ENCODE data around the gene WNT5A. TPM values are rescaled to one million over a fixed set of nuclear protein-coding genes. Genes with fewer than 3 reads are reported as not detected.

WNT5A gene
- total RNA-seq, 4 donors from 2014 or later = 8.9 to 13.9 (median 9.3) TPM

DNA sequence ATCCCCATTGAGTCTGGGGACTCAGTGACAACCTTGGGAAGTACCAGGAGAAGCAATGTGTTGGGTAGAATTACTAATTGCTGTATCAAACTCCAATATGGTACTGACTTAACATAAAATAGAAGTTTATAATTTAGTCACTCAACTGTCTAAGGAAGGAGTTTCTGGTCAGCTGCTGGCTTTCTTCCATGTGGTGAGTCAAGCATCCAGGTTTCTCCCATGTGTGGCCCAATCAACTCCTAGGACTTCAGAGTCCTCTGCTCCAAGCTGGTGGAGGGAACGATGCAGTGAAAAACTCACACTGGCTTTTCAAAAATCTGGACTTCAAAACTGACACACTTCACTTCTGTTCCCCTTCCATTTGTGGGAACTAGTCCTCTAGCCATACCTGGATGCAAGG is 25.2 kb downstream of the WNT5A start:
- H3K9me3 ChIP-seq = no peaks in the 10 kb centered on the region
- TF ChIP-seq, protein P1, sequence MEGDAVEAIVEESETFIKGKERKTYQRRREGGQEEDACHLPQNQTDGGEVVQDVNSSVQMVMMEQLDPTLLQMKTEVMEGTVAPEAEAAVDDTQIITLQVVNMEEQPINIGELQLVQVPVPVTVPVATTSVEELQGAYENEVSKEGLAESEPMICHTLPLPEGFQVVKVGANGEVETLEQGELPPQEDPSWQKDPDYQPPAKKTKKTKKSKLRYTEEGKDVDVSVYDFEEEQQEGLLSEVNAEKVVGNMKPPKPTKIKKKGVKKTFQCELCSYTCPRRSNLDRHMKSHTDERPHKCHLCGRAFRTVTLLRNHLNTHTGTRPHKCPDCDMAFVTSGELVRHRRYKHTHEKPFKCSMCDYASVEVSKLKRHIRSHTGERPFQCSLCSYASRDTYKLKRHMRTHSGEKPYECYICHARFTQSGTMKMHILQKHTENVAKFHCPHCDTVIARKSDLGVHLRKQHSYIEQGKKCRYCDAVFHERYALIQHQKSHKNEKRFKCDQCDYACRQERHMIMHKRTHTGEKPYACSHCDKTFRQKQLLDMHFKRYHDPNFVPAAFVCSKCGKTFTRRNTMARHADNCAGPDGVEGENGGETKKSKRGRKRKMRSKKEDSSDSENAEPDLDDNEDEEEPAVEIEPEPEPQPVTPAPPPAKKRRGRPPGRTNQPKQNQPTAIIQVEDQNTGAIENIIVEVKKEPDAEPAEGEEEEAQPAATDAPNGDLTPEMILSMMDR (IDR thresholded peaks at IDR 0.05) = no peak
- TF ChIP-seq EP300 (IDR thresholded peaks at IDR 0.05) = no peak
- no peak for TF ChIP-seq POLR2A (IDR thresholded peaks at IDR 0.05)
- no peak for TF ChIP-seq POLR2AphosphoS5 (IDR thresholded peaks at IDR 0.05)
- H3K4me1 ChIP-seq = no peaks in the 10 kb centered on the region
- no peaks in the 10 kb centered on the region for H3K36me3 ChIP-seq
- 89% methylated on average over 1 of the region's 1 CpG for WGBS
- H3K27me3 ChIP-seq = no peaks in the 10 kb centered on the region
- DNase-seq (ENCODE audit: low spot score in 2 of 2) = no peak
- no peak overlapping the region for H3K4me3 ChIP-seq
- no peak overlapping the region for H3K27ac ChIP-seq

DNA sequence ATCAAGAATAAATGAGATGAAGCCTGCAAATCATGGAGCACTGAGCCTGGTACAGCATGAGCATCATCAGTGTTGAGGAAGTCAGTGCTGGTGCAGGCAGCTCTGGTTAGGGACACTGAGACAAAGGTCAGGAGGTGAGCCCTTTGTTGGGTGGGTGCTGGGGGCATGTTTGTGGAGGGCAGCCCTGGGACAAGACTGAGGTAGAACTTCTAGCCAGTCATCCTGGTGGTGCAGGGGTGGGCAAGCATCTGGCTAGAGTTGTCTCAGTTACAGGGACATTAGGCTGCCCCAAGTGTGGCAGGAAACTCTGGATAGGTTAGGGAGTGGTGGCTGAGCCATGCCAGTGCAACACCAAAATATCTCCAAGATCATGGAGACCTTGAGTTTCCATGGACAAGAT is 27.3 kb downstream of the WNT5A start:
- H3K9me3 ChIP-seq = no peaks in the 10 kb centered on the region
- TF ChIP-seq POLR2AphosphoS5 (IDR thresholded peaks at IDR 0.05) = no peak
- TF ChIP-seq, protein P1 (IDR thresholded peaks at IDR 0.05) = no peak
- no peak for TF ChIP-seq POLR2A (IDR thresholded peaks at IDR 0.05)
- TF ChIP-seq EP300 (IDR thresholded peaks at IDR 0.05) = no peak
- H3K36me3 ChIP-seq = no peaks in the 10 kb centered on the region
- H3K27me3 ChIP-seq = no peaks in the 10 kb centered on the region
- H3K4me3 ChIP-seq = no peak overlapping the region
- no peaks in the 10 kb centered on the region for H3K4me1 ChIP-seq
- no peak for DNase-seq (ENCODE audit: low spot score in 2 of 2)
- no peak overlapping the region for H3K27ac ChIP-seq

DNA sequence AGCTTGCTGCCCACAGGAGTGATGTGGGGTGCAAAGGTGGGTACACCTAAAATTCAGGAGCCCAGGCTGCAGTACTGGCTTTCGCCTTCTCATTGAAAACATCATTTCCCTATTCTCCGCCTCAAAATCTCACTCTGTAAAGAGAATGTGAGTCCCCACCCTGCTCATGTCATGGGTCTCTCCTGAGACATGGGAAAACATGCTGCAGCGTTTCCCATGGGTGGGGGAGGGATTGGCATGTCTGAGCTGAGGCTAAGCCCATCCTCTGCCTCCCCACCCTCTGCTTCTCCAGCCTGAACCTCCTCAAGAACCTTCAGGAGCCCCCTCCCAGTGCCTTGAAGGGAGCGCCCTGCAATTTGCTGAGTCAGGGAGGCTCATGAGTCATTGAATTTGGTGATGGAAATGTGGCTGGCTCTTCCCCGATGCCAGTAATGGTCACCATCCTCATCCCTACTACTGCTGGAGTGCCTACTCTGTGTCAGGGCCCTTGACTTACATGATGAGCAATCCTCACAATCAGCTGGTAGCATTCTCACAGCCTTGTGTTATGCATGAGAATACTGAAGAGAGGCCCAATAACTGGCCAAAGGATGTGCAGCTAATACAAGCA is 28.8 kb downstream of the WNT5A start:
- 66% methylated on average over 5 of the region's 5 CpGs for WGBS
- no peak overlapping the region for H3K27ac ChIP-seq
- DNase-seq (ENCODE audit: low spot score in 2 of 2) = no peak
- TF ChIP-seq POLR2A (IDR thresholded peaks at IDR 0.05) (no peak), POLR2AphosphoS5 (IDR thresholded peaks at IDR 0.05) (no peak), EP300 (IDR thresholded peaks at IDR 0.05) (no peak)
- TF ChIP-seq, protein P1 (IDR thresholded peaks at IDR 0.05) = no peak
- no peaks in the 10 kb centered on the region for H3K4me1 ChIP-seq
- H3K9me3 ChIP-seq = no peaks in the 10 kb centered on the region
- no peak overlapping the region for H3K4me3 ChIP-seq
- H3K27me3 ChIP-seq = no peaks in the 10 kb centered on the region
- H3K36me3 ChIP-seq = no peaks in the 10 kb centered on the region

DNA sequence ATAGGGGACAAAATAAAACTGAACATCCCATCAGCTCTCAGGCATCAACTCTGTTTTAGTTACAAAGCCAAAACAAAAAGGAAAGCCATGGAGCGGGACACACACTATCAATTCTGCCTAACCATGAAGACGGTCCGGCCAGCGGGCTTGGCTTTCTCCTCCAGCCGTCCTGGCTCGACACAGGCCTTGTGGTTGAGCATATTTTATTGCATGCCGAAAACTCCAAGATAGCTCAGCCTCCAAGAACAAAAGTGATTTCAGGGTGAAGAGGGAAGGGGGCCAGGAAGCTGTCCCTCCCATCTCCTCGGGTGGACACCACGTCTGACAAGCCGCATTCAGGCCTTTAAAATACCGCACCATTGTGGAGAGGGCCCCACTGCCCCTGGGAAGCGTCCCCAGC is 31.2 kb downstream of the WNT5A start:
- H3K9me3 ChIP-seq = no peaks in the 10 kb centered on the region
- no peak for DNase-seq (ENCODE audit: low spot score in 2 of 2)
- H3K27ac ChIP-seq = no peak overlapping the region
- no peaks in the 10 kb centered on the region for H3K4me1 ChIP-seq
- WGBS = 86% methylated on average over 12 of the region's 12 CpGs
- H3K4me3 ChIP-seq = no peak overlapping the region
- no peaks in the 10 kb centered on the region for H3K27me3 ChIP-seq
- H3K36me3 ChIP-seq = no peaks in the 10 kb centered on the region
- no peak for TF ChIP-seq POLR2A (IDR thresholded peaks at IDR 0.05)
- no peak for TF ChIP-seq POLR2AphosphoS5 (IDR thresholded peaks at IDR 0.05)
- TF ChIP-seq, protein P1 (IDR thresholded peaks at IDR 0.05) = no peak
- TF ChIP-seq EP300 (IDR thresholded peaks at IDR 0.05) = no peak

DNA sequence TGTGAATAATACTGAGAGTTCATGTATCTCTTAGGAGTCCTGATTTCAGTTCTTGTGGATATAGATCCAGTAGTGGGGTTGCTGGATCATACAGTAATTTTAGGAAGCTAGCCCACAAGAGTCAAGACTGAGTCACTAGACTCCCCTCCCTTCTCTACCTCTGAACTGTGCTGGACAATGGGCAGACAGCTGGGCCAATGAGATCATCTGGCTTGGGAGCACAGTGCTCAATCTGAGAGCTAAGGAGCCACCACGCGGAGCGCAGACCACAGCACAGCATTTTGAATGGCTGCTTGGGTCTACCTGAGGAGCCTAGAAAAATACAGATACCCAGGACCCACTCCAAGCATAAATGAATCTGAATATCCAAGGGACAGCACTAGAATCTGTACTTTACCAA is 32.5 kb downstream of the WNT5A start:
- Histone ChIP-seq H3K4me1 (no peaks in the 10 kb centered on the region), H3K27ac (no peak overlapping the region), H3K27me3 (no peaks in the 10 kb centered on the region), H3K9me3 (no peaks in the 10 kb centered on the region), H3K4me3 (no peak overlapping the region), H3K36me3 (no peaks in the 10 kb centered on the region)
- 57% methylated on average over 3 of the region's 3 CpGs for WGBS
- DNase-seq (ENCODE audit: low spot score in 2 of 2) = no peak
- TF ChIP-seq, protein P1 (IDR thresholded peaks at IDR 0.05) = no peak
- TF ChIP-seq POLR2AphosphoS5 (IDR thresholded peaks at IDR 0.05) = no peak
- TF ChIP-seq POLR2A (IDR thresholded peaks at IDR 0.05) = no peak
- TF ChIP-seq EP300 (IDR thresholded peaks at IDR 0.05) = no peak
